SK-N-SH treated with all-trans-retinoic acid at 6 μM for 48 hours (cell line): ENCODE measurements around the gene MIPEP.

ENCODE experiments used
- ATAC-seq: fragments of 200-7000 bp; cut with Tn5 transposase; 3 replicates; pipeline ENCODE4 v1.9.1; 2020; ENCODE audit warnings: mild to moderate bottlenecking, moderate library complexity
- ARNTL ChIP-seq: fragments of 450-650 bp; formaldehyde crosslinking; IDR thresholded peaks from 2 replicates; pipeline ENCODE4 v1.5.0; 2020; ENCODE audit warnings: low read depth, mild to moderate bottlenecking, moderate library complexity, borderline replicate concordance
- CSDC2 ChIP-seq: fragments of 250-450 bp; sonication (Bioruptor Pico); IDR thresholded peaks from 2 replicates; pipeline ENCODE4 v1.5.0; 2020; ENCODE audit warnings: mild to moderate bottlenecking, moderate library complexity
- GLIS3 ChIP-seq: fragments of 250-450 bp; sonication (Bioruptor Pico); IDR thresholded peaks from 2 replicates; pipeline ENCODE4 v1.5.0; 2020; ENCODE audit warnings: mild to moderate bottlenecking, moderate library complexity
- ISL1 ChIP-seq: fragments of 250-450 bp; sonication (Bioruptor Pico); IDR thresholded peaks from 2 replicates; pipeline ENCODE4 v2.1.2; 2022; ENCODE audit warnings: mild to moderate bottlenecking, moderate library complexity
- OSR1 ChIP-seq: fragments of 250-450 bp; sonication (Bioruptor Pico); IDR thresholded peaks from 2 replicates; pipeline ENCODE4 v1.8.0; 2022; ENCODE audit warnings: moderate library complexity, mild to moderate bottlenecking, inconsistent platforms
- PPARA ChIP-seq: fragments of 250-450 bp; sonication (Bioruptor Pico); IDR thresholded peaks from 2 replicates; pipeline ENCODE4 v1.5.0; 2020; ENCODE audit warnings: mild to moderate bottlenecking, borderline replicate concordance
- RARB ChIP-seq: fragments of 250-450 bp; sonication (Bioruptor Pico); IDR thresholded peaks from 2 replicates; pipeline ENCODE4 v1.8.0; 2021; ENCODE audit warnings: mild to moderate bottlenecking, moderate library complexity
- SNAI2 ChIP-seq: fragments of 250-450 bp; sonication (Bioruptor Pico); IDR thresholded peaks from 2 replicates; pipeline ENCODE4 v1.5.0; 2020; ENCODE audit warnings: mild to moderate bottlenecking, moderate library complexity
- TCF4 ChIP-seq: fragments of 250-450 bp; sonication (Bioruptor Pico); IDR thresholded peaks from 2 replicates; pipeline ENCODE4 v1.8.0; 2021; ENCODE audit warnings: mild to moderate bottlenecking, moderate library complexity, borderline replicate concordance
- ZC3H10 ChIP-seq: fragments of 250-450 bp; sonication (Bioruptor Pico); IDR thresholded peaks from 2 replicates; pipeline ENCODE4 v1.5.1; 2021; ENCODE audit warnings: mild to moderate bottlenecking, moderate library complexity
- ZFP3 ChIP-seq: fragments of 250-450 bp; sonication (Bioruptor Pico); IDR thresholded peaks from 2 replicates; pipeline ENCODE4 v1.5.0; 2020; ENCODE audit warnings: mild to moderate bottlenecking, moderate library complexity
- ZFP30 ChIP-seq: fragments of 450-650 bp; formaldehyde crosslinking; IDR thresholded peaks from 2 replicates; pipeline ENCODE4 v1.5.0; 2022; ENCODE audit warnings: mild to moderate bottlenecking, moderate library complexity
- ZNF565 ChIP-seq: fragments of 450-650 bp; formaldehyde crosslinking; conservative IDR thresholded peaks from 2 replicates; pipeline ENCODE4 v1.5.0; 2020; ENCODE audit warnings: low read depth, mild to moderate bottlenecking, moderate library complexity
- ZNF70 ChIP-seq: fragments of 450-650 bp; formaldehyde crosslinking; IDR thresholded peaks from 2 replicates; pipeline ENCODE4 v1.5.0; 2020; ENCODE audit warnings: mild to moderate bottlenecking, moderate library complexity
- ZNF8 ChIP-seq: fragments of 450-650 bp; formaldehyde crosslinking; IDR thresholded peaks from 2 replicates; pipeline ENCODE4 v1.5.0; 2020; ENCODE audit warnings: mild to moderate bottlenecking, moderate library complexity
- TF ChIP-seq, protein P1 (sequence below): fragments of 250-450 bp; sonication (Bioruptor Pico); IDR thresholded peaks from 2 replicates; pipeline ENCODE4 v1.5.0; 2020; ENCODE audit warnings: mild to moderate bottlenecking, moderate library complexity
- TF ChIP-seq, protein P2 (sequence below): fragments of 250-450 bp; sonication (Bioruptor Pico); IDR thresholded peaks from 2 replicates; pipeline ENCODE4 v1.5.1; 2021; ENCODE audit warnings: mild to moderate bottlenecking, moderate library complexity
- TF ChIP-seq, protein P3 (sequence below): fragments of 250-450 bp; sonication (Bioruptor Pico); IDR thresholded peaks from 2 replicates; pipeline ENCODE4 v1.8.0; 2020; ENCODE audit warnings: mild to moderate bottlenecking, moderate library complexity, borderline replicate concordance
- TF ChIP-seq, protein P4 (sequence below): fragments of 250-450 bp; sonication (Bioruptor Pico); IDR thresholded peaks from 2 replicates; pipeline ENCODE4 v1.5.1; 2020; ENCODE audit warnings: low read depth, mild to moderate bottlenecking, moderate library complexity

The MIPEP gene

DNA sequence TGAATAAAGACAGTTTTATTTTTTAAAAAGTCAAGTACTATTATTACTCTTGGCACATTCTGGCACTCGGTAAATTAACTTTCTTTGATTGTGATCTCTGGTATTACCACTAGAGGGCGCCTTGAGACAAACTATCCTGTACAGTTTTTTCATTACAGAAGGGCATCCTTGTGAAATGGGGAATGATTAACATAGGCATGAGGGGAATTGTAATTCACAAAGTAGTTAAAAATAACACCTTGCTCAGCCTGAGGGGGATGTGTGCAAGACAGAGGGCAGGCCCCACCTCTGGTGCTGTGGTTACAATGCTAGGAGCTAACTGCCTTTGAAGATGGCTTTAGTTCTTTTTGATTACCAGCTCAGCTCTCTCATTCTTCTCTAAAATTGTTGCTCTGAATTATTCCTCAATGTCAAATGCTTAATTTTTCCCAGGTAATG is 32.3 kb upstream of the MIPEP start:
- TF ChIP-seq ZNF8 (CRISPR knock-in tag) (no peak), TCF4 (no peak), RARB (no peak), ZNF70 (no peak)
- TF ChIP-seq, protein P1, sequence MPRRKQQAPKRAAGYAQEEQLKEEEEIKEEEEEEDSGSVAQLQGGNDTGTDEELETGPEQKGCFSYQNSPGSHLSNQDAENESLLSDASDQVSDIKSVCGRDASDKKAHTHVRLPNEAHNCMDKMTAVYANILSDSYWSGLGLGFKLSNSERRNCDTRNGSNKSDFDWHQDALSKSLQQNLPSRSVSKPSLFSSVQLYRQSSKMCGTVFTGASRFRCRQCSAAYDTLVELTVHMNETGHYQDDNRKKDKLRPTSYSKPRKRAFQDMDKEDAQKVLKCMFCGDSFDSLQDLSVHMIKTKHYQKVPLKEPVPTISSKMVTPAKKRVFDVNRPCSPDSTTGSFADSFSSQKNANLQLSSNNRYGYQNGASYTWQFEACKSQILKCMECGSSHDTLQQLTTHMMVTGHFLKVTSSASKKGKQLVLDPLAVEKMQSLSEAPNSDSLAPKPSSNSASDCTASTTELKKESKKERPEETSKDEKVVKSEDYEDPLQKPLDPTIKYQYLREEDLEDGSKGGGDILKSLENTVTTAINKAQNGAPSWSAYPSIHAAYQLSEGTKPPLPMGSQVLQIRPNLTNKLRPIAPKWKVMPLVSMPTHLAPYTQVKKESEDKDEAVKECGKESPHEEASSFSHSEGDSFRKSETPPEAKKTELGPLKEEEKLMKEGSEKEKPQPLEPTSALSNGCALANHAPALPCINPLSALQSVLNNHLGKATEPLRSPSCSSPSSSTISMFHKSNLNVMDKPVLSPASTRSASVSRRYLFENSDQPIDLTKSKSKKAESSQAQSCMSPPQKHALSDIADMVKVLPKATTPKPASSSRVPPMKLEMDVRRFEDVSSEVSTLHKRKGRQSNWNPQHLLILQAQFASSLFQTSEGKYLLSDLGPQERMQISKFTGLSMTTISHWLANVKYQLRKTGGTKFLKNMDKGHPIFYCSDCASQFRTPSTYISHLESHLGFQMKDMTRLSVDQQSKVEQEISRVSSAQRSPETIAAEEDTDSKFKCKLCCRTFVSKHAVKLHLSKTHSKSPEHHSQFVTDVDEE (CRISPR knock-in tag) = no peak
- TF ChIP-seq, protein P2, sequence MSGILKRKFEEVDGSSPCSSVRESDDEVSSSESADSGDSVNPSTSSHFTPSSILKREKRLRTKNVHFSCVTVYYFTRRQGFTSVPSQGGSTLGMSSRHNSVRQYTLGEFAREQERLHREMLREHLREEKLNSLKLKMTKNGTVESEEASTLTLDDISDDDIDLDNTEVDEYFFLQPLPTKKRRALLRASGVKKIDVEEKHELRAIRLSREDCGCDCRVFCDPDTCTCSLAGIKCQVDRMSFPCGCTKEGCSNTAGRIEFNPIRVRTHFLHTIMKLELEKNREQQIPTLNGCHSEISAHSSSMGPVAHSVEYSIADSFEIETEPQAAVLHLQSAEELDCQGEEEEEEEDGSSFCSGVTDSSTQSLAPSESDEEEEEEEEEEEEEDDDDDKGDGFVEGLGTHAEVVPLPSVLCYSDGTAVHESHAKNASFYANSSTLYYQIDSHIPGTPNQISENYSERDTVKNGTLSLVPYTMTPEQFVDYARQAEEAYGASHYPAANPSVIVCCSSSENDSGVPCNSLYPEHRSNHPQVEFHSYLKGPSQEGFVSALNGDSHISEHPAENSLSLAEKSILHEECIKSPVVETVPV (CRISPR knock-in tag) = no peak
- TF ChIP-seq, protein P3, sequence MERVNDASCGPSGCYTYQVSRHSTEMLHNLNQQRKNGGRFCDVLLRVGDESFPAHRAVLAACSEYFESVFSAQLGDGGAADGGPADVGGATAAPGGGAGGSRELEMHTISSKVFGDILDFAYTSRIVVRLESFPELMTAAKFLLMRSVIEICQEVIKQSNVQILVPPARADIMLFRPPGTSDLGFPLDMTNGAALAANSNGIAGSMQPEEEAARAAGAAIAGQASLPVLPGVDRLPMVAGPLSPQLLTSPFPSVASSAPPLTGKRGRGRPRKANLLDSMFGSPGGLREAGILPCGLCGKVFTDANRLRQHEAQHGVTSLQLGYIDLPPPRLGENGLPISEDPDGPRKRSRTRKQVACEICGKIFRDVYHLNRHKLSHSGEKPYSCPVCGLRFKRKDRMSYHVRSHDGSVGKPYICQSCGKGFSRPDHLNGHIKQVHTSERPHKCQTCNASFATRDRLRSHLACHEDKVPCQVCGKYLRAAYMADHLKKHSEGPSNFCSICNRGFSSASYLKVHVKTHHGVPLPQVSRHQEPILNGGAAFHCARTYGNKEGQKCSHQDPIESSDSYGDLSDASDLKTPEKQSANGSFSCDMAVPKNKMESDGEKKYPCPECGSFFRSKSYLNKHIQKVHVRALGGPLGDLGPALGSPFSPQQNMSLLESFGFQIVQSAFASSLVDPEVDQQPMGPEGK (CRISPR knock-in tag) = no peak
- TF ChIP-seq, all 23 proteins: peak for 0
- ATAC-seq = peak; percentile 75

DNA sequence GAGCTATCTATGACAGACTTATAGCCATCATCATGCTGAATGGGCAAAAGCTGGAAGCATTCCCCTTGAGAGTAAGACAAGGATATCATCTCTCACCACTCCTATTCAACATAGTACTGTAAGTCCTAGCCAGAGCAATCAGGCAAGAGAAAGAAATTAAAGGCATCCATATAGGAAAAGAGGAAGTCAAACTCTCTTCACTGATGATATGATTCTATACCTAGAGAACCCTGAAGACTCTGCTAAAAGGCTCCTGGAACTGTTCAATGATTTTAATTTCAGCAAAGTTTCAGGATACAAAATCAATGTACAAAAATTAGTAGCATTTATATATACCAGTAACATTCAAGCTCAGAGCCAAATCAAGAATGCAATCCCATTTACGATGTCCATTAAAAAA is 29.8 kb upstream of the MIPEP start:
- TF ChIP-seq RARB (no peak), ARNTL (CRISPR knock-in tag) (no peak), ZFP3 (CRISPR knock-in tag) (no peak), CSDC2 (CRISPR knock-in tag) (no peak), PPARA (no peak), SNAI2 (CRISPR knock-in tag) (no peak), OSR1 (CRISPR knock-in tag) (no peak), ZNF70 (no peak), ZFP30 (CRISPR knock-in tag) (no peak), ISL1 (CRISPR knock-in tag) (no peak), ZNF8 (CRISPR knock-in tag) (no peak), TCF4 (no peak), ZNF565 (CRISPR knock-in tag) (no peak), GLIS3 (CRISPR knock-in tag) (no peak), ZC3H10 (CRISPR knock-in tag) (no peak)
- TF ChIP-seq, protein P1 (CRISPR knock-in tag) = no peak
- TF ChIP-seq, protein P3 (CRISPR knock-in tag) = no peak
- TF ChIP-seq, protein P4, sequence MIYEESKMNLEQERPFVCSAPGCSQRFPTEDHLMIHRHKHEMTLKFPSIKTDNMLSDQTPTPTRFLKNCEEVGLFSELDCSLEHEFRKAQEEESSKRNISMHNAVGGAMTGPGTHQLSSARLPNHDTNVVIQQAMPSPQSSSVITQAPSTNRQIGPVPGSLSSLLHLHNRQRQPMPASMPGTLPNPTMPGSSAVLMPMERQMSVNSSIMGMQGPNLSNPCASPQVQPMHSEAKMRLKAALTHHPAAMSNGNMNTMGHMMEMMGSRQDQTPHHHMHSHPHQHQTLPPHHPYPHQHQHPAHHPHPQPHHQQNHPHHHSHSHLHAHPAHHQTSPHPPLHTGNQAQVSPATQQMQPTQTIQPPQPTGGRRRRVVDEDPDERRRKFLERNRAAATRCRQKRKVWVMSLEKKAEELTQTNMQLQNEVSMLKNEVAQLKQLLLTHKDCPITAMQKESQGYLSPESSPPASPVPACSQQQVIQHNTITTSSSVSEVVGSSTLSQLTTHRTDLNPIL (CRISPR knock-in tag) = no peak
- TF ChIP-seq, protein P2 (CRISPR knock-in tag) = no peak
- TF ChIP-seq, all 23 proteins: peak for 0
- no peak for ATAC-seq
